MCF 10A (cell line): ENCODE results near the gene DNASE1L1. TPM values are rescaled to one million over a fixed set of nuclear protein-coding genes. Genes with fewer than 3 reads are reported as not detected.

Experiments
- BruUV-seq: library from RNA; stranded (reverse); fragments of 400-500 nt; replicated peaks from 2 replicates; lab custom pipeline; 2021; lab: Mats Ljungman, UMichigan
- CTCF ChIA-PET: fragments of 300-600 bp; sonication (Branson Sonifier 250); formaldehyde crosslinking; extraction: SDS; loops from one replicate; lab custom pipeline; 2021; ENCODE audit warnings: antibody characterized with exemption, inconsistent platforms; lab: Yijun Ruan, JAX
- POLR2A ChIA-PET: fragments of 300-600, 350-650 bp; sonication (Branson Sonifier 250); formaldehyde crosslinking; extraction: SDS; loops from one replicate; lab custom pipeline; 2020; ENCODE audit warnings: antibody characterized with exemption, inconsistent platforms; lab: Yijun Ruan, JAX
- DNase-seq: peaks from one replicate; pipeline ENCODE4 v3.0.0-alpha.2; 2018; ENCODE audit not compliant: unreplicated experiment
- H3K27ac Mint-ChIP-seq: one replicate; pipeline ENCODE4 v1.8.0; 2022; ENCODE audit warnings: mild to moderate bottlenecking, low read depth, mixed read lengths; ENCODE audit not compliant: unreplicated experiment
- H3K27me3 Mint-ChIP-seq: one replicate; pipeline ENCODE4 v1.8.0; 2022; ENCODE audit warnings: mixed read lengths; ENCODE audit not compliant: insufficient read depth, unreplicated experiment
- H3K36me3 Mint-ChIP-seq: one replicate; pipeline ENCODE4 v1.8.0; 2022; ENCODE audit warnings: mild to moderate bottlenecking, moderate library complexity, mixed read lengths; ENCODE audit not compliant: insufficient read depth, unreplicated experiment
- H3K4me1 Mint-ChIP-seq: one replicate; pipeline ENCODE4 v1.8.0; 2022; ENCODE audit warnings: mixed read lengths; ENCODE audit not compliant: insufficient read depth, unreplicated experiment
- H3K4me3 Mint-ChIP-seq: one replicate; pipeline ENCODE4 v1.8.0; 2022; ENCODE audit warnings: mild to moderate bottlenecking, moderate library complexity, mixed read lengths; ENCODE audit not compliant: unreplicated experiment
- H3K9me3 Mint-ChIP-seq: one replicate; pipeline ENCODE4 v1.8.0; 2022; ENCODE audit warnings: mixed read lengths; ENCODE audit not compliant: unreplicated experiment
- CTCF ChIP-seq: fragments of 200-600 bp; IDR thresholded peaks from one replicate; pipeline ENCODE4 v1.8.0; 2022; ENCODE audit warnings: antibody characterized with exemption, mild to moderate bottlenecking; ENCODE audit not compliant: unreplicated experiment
- intact Hi-C: fragments of 100-400 bp; cut with micrococcal nuclease; formaldehyde crosslinking; loops from 2 replicates; pipeline ENCODE4 v1.14.1; 2022
- total RNA-seq: library from RNA; stranded (reverse); gene quantifications from 2 replicates; pipeline ENCODE4 v1.2.3, GENCODE V29; 2022

The DNASE1L1 gene
- total RNA-seq, 1 experiment from 2014 or later = 20.5 TPM

- no peak for DNase-seq
- ChIA-PET CTCF (interaction anchor here (0.6 to 1.2 kb wide), 4 partner anchors 9 to 101 kb away, joined by 3 read pairs; no protein-coding TSS in a partner anchor), POLR2A (interaction anchor here (0.7 to 1.4 kb wide), 2 partner anchors 10 to 25 kb away, joined by 3 to 4 read pairs; no protein-coding TSS in a partner anchor)
- H3K4me1 Mint-ChIP-seq = no peaks in the 10 kb centered on the region
- H3K9me3 Mint-ChIP-seq = no peaks in the 10 kb centered on the region
- intact Hi-C loops = no loop called here
- no peak overlapping the region for H3K4me3 Mint-ChIP-seq
- peaks cover 31% of the 10 kb centered on the region for H3K36me3 Mint-ChIP-seq
- peaks cover 26% of the 10 kb centered on the region for H3K27me3 Mint-ChIP-seq
- BruUV-seq = no TSS peak
- H3K27ac Mint-ChIP-seq = no peak overlapping the region
- no peak for TF ChIP-seq CTCF
Measured at GRCh38 chrX:154434394-154435168, 25.5 kb upstream of the DNASE1L1 start.

- Mint-ChIP-seq H3K4me1 (no peaks in the 10 kb centered on the region), H3K27ac (no peak overlapping the region), H3K27me3 (peaks cover 26% of the 10 kb centered on the region), H3K36me3 (peaks cover 31% of the 10 kb centered on the region), H3K4me3 (no peak overlapping the region), H3K9me3 (no peaks in the 10 kb centered on the region)
- no TSS peak for BruUV-seq
- ChIA-PET POLR2A (no interaction called here), CTCF (no interaction called here)
- DNase-seq = no peak
- no peak for TF ChIP-seq CTCF
- intact Hi-C loops = no loop called here
Measured at GRCh38 chrX:154433605-154434004, 24.6 kb upstream of the DNASE1L1 start.

- peaks cover 26% of the 10 kb centered on the region for H3K27me3 Mint-ChIP-seq
- intact Hi-C loops = no loop called here
- no peak for DNase-seq
- TF ChIP-seq CTCF = no peak
- H3K27ac Mint-ChIP-seq = no peak overlapping the region
- H3K4me3 Mint-ChIP-seq = no peak overlapping the region
- BruUV-seq = no TSS peak
- no peaks in the 10 kb centered on the region for H3K9me3 Mint-ChIP-seq
- ChIA-PET POLR2A (no interaction called here), CTCF (no interaction called here)
- H3K4me1 Mint-ChIP-seq = no peaks in the 10 kb centered on the region
- peaks cover 24% of the 10 kb centered on the region for H3K36me3 Mint-ChIP-seq
Measured at GRCh38 chrX:154432210-154432609, 23.2 kb upstream of the DNASE1L1 start.

GRCh38 chrX:154431341-154431740 lies 22.3 kb upstream of the DNASE1L1 start:
- Mint-ChIP-seq H3K4me1 (no peaks in the 10 kb centered on the region), H3K4me3 (no peak overlapping the region), H3K36me3 (peaks cover 18% of the 10 kb centered on the region), H3K27me3 (peaks cover 26% of the 10 kb centered on the region), H3K27ac (no peak overlapping the region), H3K9me3 (no peaks in the 10 kb centered on the region)
- TF ChIP-seq CTCF = no peak
- DNase-seq = no peak
- ChIA-PET POLR2A (interaction anchor here (1.0 kb wide), 1 partner anchor 34 kb away, joined by 3 read pairs; the partner anchor contains the start of gene RPL10), CTCF (no interaction called here)
- no TSS peak for BruUV-seq
- intact Hi-C loops = no loop called here
